Stimulated activated CD4-positive, alpha-beta T cell treated with anti-CD3 and anti-CD28 coated beads, Interleukin-12 subunit alpha, Interleukin-12 subunit beta, amount 100 ng/mL, for 48 hours (primary cell): ENCODE measurements around the gene NUDT15.

Source experiments
- DNase-seq, 3 donors: peaks; one replicate each; pipeline ENCODE4 v3.0.0-alpha.2; 2020; ENCODE audit warnings: low read depth in 2 of 3, low spot score in 1 of 3

The NUDT15 gene

GRCh38 chr13:48096670-48097069, 59.1 kb downstream of the NUDT15 start:
- no peak for DNase-seq
